Measurements from ENCODE around the gene NSG2.

The NSG2 gene

DNA sequence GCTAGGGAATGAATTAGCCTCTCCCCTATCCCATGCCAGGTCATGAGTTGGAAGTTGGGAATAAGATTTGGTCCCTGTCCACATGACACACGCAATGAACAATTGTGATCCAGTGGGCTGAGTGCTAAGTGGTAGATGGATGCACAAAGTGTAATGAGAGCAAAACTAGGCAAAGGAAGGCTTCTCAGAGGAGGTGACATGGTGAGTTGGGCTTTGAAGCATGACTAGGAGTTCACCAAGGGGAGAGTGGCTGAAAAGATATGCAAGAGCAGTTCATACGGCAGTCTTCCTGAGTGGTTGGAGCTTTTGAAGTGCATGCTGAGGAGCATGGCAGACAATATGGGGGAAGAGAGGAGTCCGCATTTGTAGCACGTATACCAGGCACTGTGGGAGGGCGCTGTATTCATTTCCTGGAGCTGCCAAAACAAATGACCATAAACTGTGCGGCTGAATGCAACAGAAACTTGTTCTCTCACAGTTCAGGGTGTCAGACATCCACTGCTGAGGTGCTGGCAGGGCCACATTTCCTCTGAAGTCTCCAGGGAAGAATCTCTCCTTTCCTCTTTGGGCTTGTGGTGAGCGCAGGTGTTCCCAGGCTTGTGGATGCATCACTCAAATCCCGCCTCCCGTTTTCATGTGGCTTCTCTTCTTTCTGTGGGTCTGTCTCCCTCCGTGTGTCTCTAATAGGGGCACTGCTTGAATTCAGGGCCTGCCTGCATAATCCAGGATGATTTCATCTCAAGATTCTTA, 49.5 kb downstream of the NSG2 start:
- H3K27me3 ChIP-seq = peaks cover 0 to 9% of the 10 kb centered on the region in 2 donors
- no peak overlapping the region for H3K27ac ChIP-seq
- DNase-seq = no peak
- TF ChIP-seq, protein P1, sequence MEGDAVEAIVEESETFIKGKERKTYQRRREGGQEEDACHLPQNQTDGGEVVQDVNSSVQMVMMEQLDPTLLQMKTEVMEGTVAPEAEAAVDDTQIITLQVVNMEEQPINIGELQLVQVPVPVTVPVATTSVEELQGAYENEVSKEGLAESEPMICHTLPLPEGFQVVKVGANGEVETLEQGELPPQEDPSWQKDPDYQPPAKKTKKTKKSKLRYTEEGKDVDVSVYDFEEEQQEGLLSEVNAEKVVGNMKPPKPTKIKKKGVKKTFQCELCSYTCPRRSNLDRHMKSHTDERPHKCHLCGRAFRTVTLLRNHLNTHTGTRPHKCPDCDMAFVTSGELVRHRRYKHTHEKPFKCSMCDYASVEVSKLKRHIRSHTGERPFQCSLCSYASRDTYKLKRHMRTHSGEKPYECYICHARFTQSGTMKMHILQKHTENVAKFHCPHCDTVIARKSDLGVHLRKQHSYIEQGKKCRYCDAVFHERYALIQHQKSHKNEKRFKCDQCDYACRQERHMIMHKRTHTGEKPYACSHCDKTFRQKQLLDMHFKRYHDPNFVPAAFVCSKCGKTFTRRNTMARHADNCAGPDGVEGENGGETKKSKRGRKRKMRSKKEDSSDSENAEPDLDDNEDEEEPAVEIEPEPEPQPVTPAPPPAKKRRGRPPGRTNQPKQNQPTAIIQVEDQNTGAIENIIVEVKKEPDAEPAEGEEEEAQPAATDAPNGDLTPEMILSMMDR (IDR thresholded peaks at IDR 0.05) = no peak
- H3K4me3 ChIP-seq = no peak overlapping the region
- no peaks in the 10 kb centered on the region for H3K36me3 ChIP-seq
- intact Hi-C loops (cut with DNase I; ENCODE audit: low total_unique reads) = no loop called here
- H3K4me1 ChIP-seq = no peaks in the 10 kb centered on the region
- no peaks in the 10 kb centered on the region for H3K9me3 ChIP-seq

GRCh38 chr5:174096619-174097018, 51.1 kb downstream of the NSG2 start:
- DNase-seq = no peak

GRCh38 chr5:174097486-174098185, 52.1 kb downstream of the NSG2 start:
- TF ChIP-seq, protein P1 (IDR thresholded peaks at IDR 0.05) = no peak
- Histone ChIP-seq H3K4me3 (no peak overlapping the region), H3K9me3 (no peaks in the 10 kb centered on the region), H3K27me3 (peaks cover 0 to 4% of the 10 kb centered on the region in 2 donors), H3K4me1 (no peaks in the 10 kb centered on the region), H3K27ac (no peak overlapping the region), H3K36me3 (no peaks in the 10 kb centered on the region)
- intact Hi-C loops (cut with DNase I; ENCODE audit: low total_unique reads) = no loop called here
- no peak for DNase-seq

More at GRCh38 chr5:174096619-174097018, 51.1 kb downstream of the NSG2 start:
- intact Hi-C loops (cut with DNase I; ENCODE audit: low total_unique reads) = no loop called here
- Histone ChIP-seq H3K36me3 (no peaks in the 10 kb centered on the region), H3K4me3 (no peak overlapping the region), H3K9me3 (no peaks in the 10 kb centered on the region), H3K27me3 (peaks cover 0 to 4% of the 10 kb centered on the region in 2 donors), H3K27ac (no peak overlapping the region), H3K4me1 (no peaks in the 10 kb centered on the region)
- TF ChIP-seq, protein P1 (IDR thresholded peaks at IDR 0.05) = no peak

DNA sequence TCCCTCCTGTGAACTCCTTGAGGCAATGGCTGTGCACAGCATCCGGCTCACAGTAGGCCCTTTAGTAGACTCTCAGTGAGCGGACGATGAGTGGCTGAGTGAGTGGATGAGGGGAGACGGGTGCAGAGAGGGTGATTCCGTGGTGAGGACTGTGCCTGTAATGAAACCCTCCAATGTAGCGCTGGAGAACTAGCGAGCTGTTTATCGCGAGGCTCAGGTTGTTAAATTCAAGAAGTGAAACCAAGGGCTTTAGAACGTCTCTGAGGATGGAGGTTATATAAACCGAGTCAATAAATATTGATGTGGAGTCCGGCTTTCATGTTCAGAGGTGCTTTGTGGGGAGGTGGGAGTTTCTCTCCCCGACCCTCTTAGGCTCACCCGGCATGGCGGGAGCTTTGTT, 53.2 kb downstream of the NSG2 start:
- Histone ChIP-seq H3K27me3 (peaks cover 0 to 4% of the 10 kb centered on the region in 2 donors), H3K36me3 (no peaks in the 10 kb centered on the region), H3K27ac (no peak overlapping the region), H3K9me3 (no peaks in the 10 kb centered on the region), H3K4me1 (no peaks in the 10 kb centered on the region), H3K4me3 (no peak overlapping the region)
- intact Hi-C loops (cut with DNase I; ENCODE audit: low total_unique reads) = no loop called here
- DNase-seq = no peak
- TF ChIP-seq, protein P1 (IDR thresholded peaks at IDR 0.05) = no peak

GRCh38 chr5:174100490-174100889, 55.0 kb downstream of the NSG2 start:
- TF ChIP-seq, protein P1 (IDR thresholded peaks at IDR 0.05) = no peak
- no peak overlapping the region for H3K4me3 ChIP-seq
- no peaks in the 10 kb centered on the region for H3K36me3 ChIP-seq
- intact Hi-C loops (cut with DNase I; ENCODE audit: low total_unique reads) = no loop called here
- no peak overlapping the region for H3K27ac ChIP-seq
- H3K9me3 ChIP-seq = no peaks in the 10 kb centered on the region
- no peaks in the 10 kb centered on the region for H3K27me3 ChIP-seq
- no peak for DNase-seq
- no peaks in the 10 kb centered on the region for H3K4me1 ChIP-seq
